ENCODE measurements around the gene KCTD20.
"Not testable (repeated sequence)": the region's sequence is repeated elsewhere in the genome, so short reads cannot be mapped to it uniquely, and the experiment has no call there.

Gene KCTD20

DNA sequence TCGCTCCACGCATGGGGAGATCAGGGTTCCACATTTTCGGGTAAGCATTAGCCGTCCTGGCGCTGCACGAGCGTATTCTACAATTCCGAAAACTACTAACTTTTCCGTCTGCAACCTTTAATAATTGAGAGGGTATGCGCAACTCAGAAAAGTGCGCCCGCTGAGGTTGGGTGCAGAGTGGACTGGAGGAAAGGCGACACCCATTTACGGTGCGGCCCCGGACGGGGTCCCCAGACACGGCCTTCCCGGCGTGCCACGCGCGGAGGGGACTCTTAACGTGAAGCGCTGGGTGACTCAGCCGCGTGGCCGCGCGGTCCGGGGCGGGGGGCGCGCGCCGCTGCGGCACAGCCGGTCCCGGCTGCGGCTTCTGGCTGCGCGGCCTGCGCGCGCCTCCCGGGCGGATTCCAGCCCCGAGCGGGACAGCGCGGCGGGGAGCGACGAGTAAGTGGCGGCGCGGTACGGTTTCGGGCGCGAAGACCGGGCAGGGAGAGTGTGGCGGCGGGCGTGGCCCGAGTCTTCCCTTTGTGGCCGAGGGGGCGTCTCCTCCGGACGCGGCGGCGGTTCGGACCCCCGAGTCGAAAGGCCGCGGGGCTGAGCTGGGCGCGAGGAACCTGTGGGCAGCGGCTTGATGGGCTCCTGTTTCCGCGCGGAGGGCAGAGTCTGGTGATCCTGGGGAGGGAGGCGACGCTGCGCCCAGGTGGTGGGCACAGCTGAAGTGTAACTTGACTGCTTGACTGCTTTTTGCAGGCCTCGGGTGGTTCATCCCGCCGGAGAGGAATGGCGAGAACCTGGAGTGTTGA lies at the start of gene KCTD20, which contains the start of gene PXT1:
KCTD20 (plus strand) TSS at position 330 of the 800 bp plus-strand sequence. CDS start 27,098 bp downstream, outside the sequence.
PXT1 (minus strand) TSS at position 184 of the 800 bp plus-strand sequence. CDS start 16,772 bp downstream, outside the sequence.
- DNase-seq, result peak; percentile 90

DNA sequence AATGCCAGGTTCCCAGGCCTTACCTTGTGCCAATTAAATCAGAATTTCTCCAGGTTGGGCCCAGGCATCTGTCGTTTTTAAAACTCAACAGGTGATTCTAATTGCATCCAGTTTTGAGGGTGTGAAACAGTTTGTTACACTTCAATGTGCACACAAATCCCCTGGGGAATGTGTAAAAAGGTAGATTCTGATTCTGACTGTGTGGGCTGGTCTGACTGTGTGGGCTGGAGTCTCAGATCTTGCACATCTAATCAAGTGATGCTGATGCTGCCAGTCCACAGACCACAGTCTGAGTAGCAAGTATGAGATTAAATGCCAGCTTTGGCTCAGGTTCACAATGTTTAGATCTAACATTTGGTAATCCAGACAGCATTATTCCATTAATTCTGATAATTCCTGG lies 42.8 kb upstream of the KCTD20 start:
- no peak for DNase-seq

DNA sequence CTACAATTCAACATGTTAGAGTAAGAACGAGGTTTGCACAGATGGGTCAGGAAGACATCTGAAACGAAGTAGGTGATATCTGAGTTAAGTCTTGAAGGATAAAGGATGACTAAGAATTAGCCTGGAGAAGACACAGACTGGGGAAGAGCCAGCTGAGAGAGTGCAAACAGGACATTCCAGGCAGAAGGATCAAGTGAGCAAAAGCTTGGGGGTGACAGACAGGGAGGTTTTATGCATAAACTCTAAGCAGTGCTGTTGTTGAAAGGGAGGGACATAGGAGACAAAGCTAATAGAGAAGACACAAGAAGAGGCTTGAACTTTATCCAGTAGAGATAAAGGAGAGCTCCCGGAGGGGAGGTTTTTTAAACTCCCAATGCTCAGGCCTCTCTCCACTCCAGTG lies 40.3 kb upstream of the KCTD20 start:
- DNase-seq, result no peak

DNA sequence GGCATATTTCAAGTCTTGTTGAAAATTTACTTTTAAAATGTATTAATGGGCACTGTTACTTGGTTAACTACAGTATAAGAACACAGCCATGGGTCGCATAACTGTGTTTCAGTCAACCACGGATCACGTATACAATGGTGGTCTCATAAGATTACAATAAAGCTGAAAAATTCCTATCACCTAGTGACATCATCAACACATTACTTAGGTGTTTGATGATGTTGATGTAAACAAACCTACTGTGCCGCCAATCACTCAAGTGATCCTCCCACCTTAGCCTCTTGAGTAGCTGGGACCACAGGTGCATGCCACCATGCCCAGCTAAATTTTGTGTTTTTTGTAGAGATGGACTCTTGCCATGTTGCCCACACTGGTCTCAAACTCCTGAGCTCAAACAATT lies 38.6 kb upstream of the KCTD20 start:
- no peak for DNase-seq

DNA sequence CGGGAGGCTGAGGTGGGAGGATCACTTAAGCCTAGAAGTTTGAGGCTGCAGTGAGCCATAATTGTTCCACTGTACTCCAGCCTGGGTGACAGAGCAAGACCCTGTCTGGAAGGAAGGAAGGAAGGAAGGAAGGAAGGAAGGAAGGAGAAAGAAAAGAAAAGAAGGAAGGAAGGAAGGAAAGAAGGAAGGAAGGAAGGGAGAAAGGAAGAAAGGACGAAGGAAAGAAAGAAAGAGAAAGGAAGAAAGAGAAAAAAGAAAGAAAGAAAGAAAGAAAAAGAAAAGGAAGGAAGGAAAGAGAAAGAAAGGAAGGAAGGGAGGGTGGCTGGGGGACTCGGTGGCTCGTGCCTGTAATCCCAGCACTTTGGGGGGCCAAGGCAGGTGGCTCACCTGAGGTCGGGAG lies 33.1 kb upstream of the KCTD20 start:
- not testable (repeated sequence) for DNase-seq

DNA sequence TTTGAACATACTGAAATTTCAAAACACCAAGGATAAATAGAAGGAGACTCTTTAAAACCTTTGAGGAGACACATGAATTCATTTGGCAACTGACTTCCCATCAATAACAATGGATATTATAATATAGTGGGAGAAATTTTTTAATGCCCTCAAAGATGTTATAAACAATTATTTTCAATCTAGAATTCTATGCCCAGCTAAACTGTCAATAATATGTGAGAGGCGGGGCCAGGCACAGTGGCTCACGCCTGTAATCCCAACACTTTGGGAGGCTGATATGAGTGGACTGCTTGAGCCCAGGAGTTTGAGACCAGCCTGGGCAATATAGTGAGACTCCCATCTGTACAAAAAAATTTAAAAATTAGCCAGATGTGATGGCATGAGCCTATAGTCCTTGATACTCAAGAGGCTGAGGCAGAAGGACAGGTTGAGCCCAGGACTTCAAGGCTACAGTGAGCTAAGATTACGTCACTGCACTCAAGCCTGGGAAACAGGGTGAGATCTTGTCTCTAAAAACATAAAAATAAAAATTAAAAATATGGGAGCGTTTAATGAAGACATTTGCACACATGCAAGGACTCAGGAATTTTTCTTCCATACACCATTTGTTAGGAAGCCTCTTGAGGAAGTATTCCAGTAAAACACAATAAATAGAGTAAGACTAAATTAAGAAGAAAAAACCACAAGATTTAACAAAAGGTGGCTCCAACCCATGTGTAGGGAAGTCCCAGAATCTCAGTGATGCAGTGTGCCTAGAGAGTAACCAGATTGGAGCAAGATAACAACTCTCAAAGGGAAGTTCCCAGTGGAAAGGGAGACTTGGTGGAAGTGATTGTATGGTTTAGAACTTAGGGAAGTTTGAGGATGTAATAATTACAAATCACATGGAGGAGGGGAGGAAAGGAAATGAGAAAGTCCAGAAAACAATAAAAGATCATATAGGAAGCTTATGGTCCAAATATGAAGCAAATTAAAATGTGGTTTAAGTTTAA lies 29.0 kb upstream of the KCTD20 start:
- DNase-seq, result no peak

DNA sequence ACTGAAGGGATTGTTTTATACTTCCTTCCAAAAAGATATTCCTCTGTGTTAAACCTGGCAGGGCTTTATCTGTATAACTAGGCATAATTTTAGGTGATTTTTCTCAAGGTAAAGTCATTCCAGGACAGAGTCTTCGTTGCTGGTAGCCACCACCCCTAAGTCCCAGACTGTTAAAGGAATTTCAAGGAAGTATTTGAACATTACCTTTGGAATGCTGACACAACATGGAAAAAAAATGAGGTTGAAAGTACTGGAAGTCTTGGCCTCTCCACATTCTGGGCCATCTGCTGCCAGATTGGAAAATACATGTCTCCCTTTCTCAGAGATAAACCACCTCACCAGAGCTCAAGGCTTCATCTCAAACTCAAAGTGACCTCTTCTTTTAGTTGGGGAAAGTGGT lies 28.3 kb upstream of the KCTD20 start:
- DNase-seq, result no peak

DNA sequence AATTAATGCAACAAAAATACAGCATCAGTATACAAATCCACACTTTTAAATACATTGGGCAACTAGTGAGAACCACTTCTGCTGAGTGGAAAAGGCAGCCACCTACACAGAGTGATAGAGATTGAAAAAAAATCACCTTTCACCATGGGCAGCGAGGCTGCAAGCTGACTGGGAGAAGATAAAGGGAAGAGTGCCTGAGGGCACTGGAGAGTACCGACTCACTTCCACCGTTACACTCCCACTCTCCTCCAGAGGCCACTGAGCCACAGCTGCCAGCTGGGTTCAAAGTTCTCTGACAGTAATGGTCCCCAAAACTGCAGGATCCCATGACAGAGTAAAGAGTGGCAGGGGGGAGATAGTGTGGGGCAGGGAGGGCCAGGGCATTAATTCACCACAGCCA lies 24.2 kb upstream of the KCTD20 start:
- no peak for DNase-seq

DNA sequence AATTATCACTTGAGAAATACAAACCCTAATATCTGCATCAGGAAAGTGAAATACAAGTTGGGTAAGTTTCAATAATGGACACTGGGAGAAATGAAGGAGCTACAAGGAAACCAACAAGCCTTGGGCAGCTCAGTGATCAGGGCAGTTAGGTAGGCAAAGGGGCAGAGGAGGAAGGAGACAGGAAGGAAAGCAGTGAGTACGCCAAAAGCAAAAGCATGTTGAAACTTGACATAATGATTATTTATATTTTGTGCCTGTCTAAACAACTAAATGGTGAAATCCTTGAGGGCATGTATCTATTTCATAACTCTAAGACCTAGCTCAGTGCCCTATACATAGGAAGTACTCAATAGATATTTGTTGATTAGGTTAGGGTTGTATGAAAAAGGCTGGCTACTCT lies 23.5 kb upstream of the KCTD20 start:
- no peak for DNase-seq

DNA sequence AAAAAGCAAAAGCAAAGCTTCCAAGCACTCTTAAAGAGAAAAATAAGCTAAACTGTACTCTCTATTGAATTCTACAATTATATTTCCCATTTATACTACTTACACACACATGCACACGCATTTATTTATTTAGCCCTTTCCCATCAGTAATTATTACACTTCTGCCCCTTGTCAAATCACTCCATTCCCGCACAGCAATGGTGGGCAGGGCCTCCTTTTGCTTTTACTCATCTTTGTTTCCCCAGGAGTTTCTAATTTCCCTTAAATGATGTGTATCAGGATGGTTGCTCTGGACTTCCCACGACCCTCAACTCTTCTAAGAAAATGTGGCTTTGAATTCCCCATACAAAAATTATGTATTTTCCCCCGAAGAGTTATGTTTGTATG lies 20.1 kb upstream of the KCTD20 start:
- DNase-seq, result no peak

DNA sequence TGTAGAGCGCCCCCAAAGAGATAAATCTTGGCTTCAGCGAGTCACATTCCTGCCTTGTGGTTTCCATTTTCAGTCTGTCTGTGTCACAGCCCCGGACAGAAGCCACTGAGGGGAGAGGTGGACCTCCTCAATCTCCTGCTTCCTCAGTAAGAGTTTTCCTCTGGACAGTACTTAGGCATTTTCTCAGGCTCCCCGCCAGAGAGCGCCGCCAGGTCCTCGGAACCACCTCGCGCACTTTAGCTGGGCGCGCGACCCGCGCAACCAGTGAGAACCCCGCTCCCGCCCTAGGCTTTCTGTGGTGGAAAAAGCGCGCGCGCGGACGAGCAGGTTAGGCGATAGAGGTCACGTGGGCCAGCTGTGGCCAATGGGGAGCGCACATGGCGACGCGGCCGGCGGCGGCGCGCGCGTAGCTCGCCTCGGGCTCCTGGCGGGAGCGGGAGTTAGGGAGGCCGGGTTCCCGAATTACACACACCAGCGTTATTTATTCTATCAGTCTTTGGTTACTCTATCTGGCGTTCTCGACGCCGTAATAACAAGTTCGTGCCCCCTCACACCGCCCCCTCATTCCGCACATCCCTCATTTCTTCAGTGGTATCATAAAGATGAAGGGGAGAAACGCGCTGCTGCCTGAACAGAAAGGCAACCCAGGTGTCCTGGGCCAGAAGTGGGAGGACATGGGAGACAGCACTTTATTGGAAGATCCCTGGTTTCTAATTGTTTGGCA lies 19.5 kb upstream of the KCTD20 start:
- DNase-seq, result peak; percentile 98

DNA sequence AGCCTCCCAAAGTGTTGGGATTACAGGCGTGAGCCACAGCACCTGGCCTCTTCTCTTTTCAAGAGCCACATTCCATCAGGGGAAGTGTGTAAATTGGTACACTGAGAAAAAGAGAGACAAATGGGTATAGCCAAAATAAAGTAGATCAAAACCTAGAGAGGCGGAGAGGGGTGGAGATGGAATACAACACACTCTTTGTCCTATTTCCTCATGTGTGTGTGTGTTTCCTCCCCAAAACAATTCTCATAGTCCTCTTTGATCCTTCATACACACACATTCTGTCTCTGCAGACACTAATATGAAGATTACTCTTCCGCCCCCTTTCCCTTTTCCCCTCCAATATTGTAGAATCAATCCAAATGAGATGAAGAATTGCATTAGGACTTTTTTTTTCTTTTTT lies 16.2 kb upstream of the KCTD20 start:
- no peak for DNase-seq

DNA sequence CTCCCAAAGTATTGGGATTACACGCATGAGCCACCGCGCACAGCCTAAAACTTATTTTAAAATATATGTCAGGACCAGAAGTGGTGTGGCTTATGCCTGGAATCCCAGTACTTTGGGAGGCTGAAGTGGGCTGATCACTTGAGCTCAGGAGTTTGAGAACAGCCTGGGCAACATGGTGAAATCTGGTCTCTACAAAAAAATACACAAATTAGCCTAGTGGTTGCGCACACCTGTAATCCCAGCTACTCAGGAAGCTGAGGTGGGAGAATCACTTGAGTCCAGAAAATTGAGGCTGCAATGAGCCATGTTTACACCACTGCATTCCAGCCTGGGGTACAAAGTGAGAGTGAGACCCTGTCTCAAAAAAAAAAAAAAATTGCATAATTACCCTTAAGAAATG lies 13.9 kb upstream of the KCTD20 start:
- no peak for DNase-seq

DNA sequence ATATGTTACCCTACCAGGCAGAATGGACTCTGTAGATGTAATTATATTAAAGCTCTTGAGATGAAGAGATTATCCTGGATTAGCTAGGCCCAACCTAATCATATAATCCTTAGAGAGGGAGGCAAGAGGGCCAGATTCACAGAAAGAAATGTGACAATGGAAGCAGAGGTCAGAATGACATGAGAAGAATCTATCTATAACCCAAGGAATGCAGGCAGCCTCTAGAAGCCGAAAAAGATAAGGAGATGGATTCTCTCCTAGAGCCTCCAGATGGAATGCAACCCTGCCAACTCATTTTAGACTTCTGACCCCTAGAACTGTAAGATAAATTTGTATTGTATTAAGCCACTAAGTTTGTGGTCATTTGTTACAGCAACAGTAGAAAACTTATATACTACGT lies 12.4 kb upstream of the KCTD20 start:
- no peak for DNase-seq

DNA sequence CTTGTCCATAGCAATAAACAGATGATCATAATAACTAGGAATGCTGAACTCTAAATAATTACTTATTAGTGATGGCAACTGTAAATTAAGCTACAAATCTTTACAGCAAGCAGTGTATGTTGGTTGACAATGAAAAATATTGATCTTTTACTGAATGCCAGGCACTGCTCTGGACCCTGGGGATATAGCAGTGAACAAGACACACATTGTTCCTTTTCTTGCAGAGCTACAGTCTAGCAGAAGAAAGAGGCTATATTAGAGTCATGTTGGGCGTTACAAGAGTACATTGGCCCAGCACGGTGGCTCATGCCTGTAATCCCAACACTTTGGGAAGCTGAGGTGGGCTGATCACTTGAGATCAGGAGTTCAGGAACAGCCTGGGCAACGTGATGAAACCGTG lies 11.6 kb upstream of the KCTD20 start:
- DNase-seq, result no peak

DNA sequence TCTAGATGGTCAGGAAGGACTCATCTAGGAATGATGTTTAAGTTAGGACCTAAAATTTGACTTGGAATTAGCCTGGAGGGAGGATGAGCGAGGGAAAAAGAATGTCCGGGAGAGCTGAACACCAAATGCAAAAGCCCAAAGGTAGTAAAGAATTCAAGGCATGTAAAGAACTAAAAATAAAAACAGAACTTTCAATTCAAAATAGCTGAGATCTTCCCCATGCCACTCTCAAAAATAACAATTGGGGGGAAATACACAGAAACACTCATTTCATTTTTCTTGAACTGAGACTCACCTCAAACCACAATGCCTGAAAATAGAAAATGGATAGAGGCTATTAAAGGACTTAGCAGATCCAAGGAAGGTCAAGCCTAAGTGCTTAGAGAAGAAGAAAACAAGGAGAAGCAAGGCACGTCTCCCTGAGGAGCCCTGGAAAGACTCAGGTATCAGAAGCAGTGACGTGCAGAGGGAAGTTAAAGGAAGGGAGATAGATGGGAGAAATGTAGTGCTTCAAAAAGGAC lies 10.6 kb upstream of the KCTD20 start:
- no peak for DNase-seq

DNA sequence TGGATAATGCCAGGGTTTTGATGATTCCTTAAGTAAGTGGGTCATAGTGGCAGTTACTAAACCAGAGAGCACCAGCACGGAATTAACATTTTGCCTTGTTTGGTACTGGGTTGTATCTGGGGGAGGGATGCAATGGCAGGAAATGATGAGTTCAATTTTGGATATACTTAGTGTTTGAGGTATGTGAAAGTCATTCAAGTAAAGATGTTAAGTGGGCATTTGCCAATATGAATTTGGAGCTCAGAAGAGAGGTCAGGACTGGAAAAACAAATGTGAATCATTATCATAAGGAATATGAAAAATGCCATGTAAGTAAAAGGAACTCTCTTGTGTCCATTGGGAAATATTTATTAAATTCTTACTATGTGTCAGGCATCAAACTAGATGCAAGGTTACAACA lies 6.3 kb upstream of the KCTD20 start:
- DNase-seq, result no peak

DNA sequence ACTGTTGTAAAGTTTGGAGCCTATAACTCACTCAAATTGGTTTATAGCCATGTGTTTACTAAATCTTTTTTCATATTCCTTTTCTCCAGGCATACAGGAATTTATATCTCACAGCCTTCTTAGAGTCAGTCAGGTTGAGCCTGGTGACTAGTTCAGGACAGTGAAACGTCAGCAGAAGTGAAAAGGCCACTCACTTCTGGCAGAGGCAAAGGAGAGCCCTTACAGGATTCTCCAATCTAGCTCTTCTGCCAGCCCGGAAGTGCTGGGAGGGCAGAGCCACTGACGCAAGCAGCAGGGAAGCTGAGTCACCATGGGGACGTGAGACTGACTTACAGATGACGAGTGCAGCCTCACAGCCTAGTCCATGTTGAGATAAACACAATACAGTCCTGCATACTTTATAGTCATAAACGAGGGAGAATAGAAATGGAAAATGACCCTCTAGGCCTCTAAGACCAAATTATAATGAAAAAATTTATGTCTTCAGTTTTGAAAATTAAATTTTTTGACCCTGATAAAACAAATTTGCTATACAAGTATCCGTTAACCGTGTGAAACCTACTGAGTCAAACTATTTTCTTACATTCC lies 1.4 kb upstream of the KCTD20 start:
- DNase-seq, result peak; percentile 98

DNA sequence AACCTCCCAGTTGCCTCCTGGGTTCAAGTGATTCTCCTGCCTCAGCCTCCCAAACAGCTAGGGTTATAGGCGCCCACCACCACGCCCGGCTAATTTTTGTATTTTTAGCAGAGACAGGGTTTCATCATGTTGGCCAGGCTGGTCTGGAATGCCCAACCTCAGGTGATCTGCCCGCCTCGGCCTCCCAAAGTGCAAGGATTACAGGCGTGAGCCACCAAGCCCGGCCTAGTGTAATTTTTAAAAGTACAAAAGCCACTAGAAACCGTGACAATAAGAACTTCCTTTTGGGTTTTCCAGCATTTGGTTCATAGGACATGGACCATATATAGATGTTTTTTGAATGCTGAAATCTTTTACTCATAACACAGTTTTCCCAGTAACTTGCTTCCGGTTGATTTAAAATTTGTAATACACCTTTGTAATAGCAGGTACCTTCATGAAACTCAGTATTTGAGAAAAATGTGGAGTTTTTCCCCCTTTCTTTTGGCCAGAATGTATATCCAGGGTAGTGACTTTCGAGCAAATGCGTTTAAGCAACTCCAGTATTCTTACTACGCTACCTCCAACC lies 613 bp upstream of the KCTD20 start:
- DNase-seq, result no peak

DNA sequence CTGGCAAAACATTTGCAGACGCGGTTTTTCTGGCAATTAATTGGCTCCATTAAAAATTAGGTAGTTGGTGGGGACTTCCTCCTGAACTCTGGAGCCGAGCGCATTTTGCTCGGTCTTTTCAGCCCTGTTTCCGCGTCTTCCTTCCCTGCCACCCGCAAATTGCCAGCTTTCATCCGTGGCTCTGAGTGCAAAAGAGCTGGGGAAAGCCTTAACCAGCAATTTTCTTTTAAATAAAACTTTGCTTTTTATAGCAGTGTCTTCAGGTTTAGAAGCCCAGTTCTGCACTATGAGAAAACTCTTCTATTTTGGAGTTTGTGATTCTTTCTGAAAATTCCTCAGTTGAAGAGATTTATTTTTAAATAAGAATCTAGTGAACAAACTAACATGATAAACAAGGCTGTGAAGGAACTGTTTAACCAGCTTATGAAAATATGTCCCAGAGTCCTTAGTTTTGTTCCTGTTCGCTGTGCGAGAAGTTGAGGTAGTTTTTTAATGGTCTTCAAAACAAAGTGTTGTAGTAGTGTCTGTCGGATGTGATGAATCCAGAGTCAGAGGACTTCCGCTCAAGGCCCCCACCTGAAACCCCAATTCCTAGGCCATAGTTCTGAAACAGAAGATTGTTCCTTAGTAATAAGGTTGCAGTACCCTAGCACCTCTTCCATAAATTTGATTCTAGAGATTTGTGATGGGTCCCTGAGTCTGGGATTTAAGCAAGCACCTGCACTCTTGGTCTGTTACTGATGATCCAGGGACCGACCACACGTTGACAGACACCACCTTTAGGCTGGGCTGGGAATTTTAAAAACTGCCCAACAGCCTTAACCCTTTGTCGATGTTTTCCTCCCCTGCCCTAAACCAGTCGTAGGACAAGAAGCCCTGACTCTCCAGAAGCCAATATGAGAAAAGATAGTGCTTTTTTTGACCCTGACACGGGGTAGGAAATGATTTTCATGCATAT lies 950 bp downstream of the KCTD20 start:
- DNase-seq, result peak; percentile 40

DNA sequence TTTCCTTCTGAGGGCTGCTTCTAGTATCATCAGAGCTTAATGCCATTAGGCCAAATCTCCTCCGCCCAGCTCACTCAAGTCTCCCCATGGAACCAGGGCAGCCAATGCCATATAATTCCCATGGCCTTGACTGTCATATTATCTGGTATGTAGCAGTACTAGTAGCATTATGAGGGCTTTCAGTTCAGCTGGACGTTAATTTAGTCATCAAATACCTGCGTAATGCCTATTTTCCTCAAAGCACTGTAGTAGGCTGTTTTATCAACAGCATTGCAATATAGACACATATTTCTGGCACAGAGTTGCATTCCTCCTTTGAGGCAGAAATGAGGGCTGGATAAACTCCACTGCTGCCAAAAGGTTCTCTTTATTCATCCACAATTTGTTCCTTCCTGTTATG lies 1.7 kb downstream of the KCTD20 start:
- no peak for DNase-seq

All from hematopoietic multipotent progenitor cell treated with erythropoietin and hydrocortisone succinate and interleukin-3 and kit ligand, for 8 days (in vitro differentiated cells).